Caco-2 (cell line): ENCODE measurements around the gene GPR26. TPM values are rescaled to one million over a fixed set of nuclear protein-coding genes. Genes with fewer than 3 reads are reported as not detected.

Experiments used
- BruUV-seq: library from RNA; stranded (reverse); fragments of 400-500 nt; replicated peaks from 2 replicates; lab custom pipeline; 2021; lab: Mats Ljungman, UMichigan
- CTCF ChIA-PET: fragments of 300-600 bp; sonication (Branson Sonifier 250); formaldehyde crosslinking; loops from one replicate; lab custom pipeline; 2022; ENCODE audit warnings: antibody characterized with exemption; lab: Charles Lee
- POLR2A ChIA-PET: fragments of 300-600 bp; sonication (Branson Sonifier 250); formaldehyde crosslinking; loops from one replicate; lab custom pipeline; 2022; ENCODE audit warnings: antibody characterized with exemption; lab: Charles Lee
- DNase-seq, 2 experiments: peaks; one replicate each; pipeline versions ENCODE4 v3.0.0 to v3.0.0-alpha.2; 2020 to 2022
- H3K27me3 ChIP-seq: replicated peaks from 2 replicates; pipeline ENCODE4 v1.6.0; 2011; ENCODE audit warnings: low read length; ENCODE audit not compliant: control insufficient read depth, insufficient read depth
- H3K36me3 ChIP-seq: 2 replicates; pipeline ENCODE4 v1.5.1; 2011; ENCODE audit warnings: low read length; ENCODE audit not compliant: control insufficient read depth, insufficient read depth
- H3K4me1 ChIP-seq: fragments of 250-450 bp; sonication (Bioruptor Pico); 2 replicates; pipeline ENCODE4 v1.5.1; 2020; ENCODE audit warnings: mild to moderate bottlenecking
- H3K4me3 ChIP-seq: 2 replicates; pipeline ENCODE4 v1.5.1; 2011; ENCODE audit warnings: low read depth, mild to moderate bottlenecking, control low read depth, low read length
- H3K9me3 ChIP-seq: fragments of 250-450 bp; sonication (Bioruptor Pico); 2 replicates; pipeline ENCODE4 v1.5.1; 2020; ENCODE audit warnings: mild to moderate bottlenecking, moderate library complexity
- H3K27ac Mint-ChIP-seq: one replicate; pipeline ENCODE4 v1.8.0; 2022; ENCODE audit warnings: mixed read lengths; ENCODE audit not compliant: unreplicated experiment
- H3K27me3 Mint-ChIP-seq: one replicate; pipeline ENCODE4 v1.8.0; 2022; ENCODE audit warnings: mixed read lengths; ENCODE audit not compliant: insufficient read depth, unreplicated experiment
- H3K36me3 Mint-ChIP-seq: one replicate; pipeline ENCODE4 v1.8.0; 2022; ENCODE audit warnings: mild to moderate bottlenecking, mixed read lengths; ENCODE audit not compliant: insufficient read depth, unreplicated experiment
- H3K4me1 Mint-ChIP-seq: one replicate; pipeline ENCODE4 v1.8.0; 2022; ENCODE audit warnings: low read depth, mixed read lengths; ENCODE audit not compliant: unreplicated experiment
- H3K4me3 Mint-ChIP-seq: one replicate; pipeline ENCODE4 v1.8.0; 2022; ENCODE audit warnings: mild to moderate bottlenecking, moderate library complexity, mixed read lengths; ENCODE audit not compliant: unreplicated experiment
- H3K9me3 Mint-ChIP-seq: one replicate; pipeline ENCODE4 v1.8.0; 2022; ENCODE audit warnings: mixed read lengths; ENCODE audit not compliant: unreplicated experiment
- CTCF ChIP-seq, 2 experiments: fragments of 200-600 bp in 1 of 2; IDR thresholded peaks; 1 replicate in 1 of 2; 2 replicates in 1 of 2; pipeline versions ENCODE4 v1.5.1 to v1.8.0; 2011 to 2022; ENCODE audit warnings: antibody characterized with exemption in 1 of 2, control low read depth in 1 of 2, inconsistent platforms in 1 of 2, low read depth in 1 of 2, low read length in 1 of 2, mild to moderate bottlenecking in 1 of 2, moderate library complexity in 1 of 2; ENCODE audit not compliant: insufficient read depth in 1 of 2, severe bottlenecking in 1 of 2, unreplicated experiment in 1 of 2
- intact Hi-C: fragments of 100-400 bp; cut with micrococcal nuclease; formaldehyde crosslinking; loops from one replicate; pipeline ENCODE4 v1.10.0; 2022; ENCODE audit not compliant: unreplicated experiment
- total RNA-seq: library from RNA; stranded (reverse); gene quantifications from 2 replicates; pipeline ENCODE4 v1.2.3, GENCODE V29; 2022

The GPR26 gene
- total RNA-seq, 1 experiment from 2014 or later = not detected

GRCh38 chr10:123682477-123682876, 16.3 kb downstream of the GPR26 start:
- Histone ChIP-seq H3K4me1 (no peaks in the 10 kb centered on the region), H3K4me3 (no peak overlapping the region), H3K9me3 (no peaks in the 10 kb centered on the region), H3K27me3 (no peaks in the 10 kb centered on the region), H3K36me3 (no peaks in the 10 kb centered on the region)
- ChIA-PET CTCF (no interaction called here), POLR2A (no interaction called here)
- intact Hi-C loops = no loop called here
- no TSS peak for BruUV-seq
- DNase-seq = no peak
- no peaks in the 10 kb centered on the region for H3K36me3 Mint-ChIP-seq
- H3K9me3 Mint-ChIP-seq = no peaks in the 10 kb centered on the region
- H3K27me3 Mint-ChIP-seq = peaks cover 12% of the 10 kb centered on the region
- no peaks in the 10 kb centered on the region for H3K4me1 Mint-ChIP-seq
- no peak overlapping the region for H3K4me3 Mint-ChIP-seq
- no peak overlapping the region for H3K27ac Mint-ChIP-seq
- no peak for TF ChIP-seq CTCF (IDR thresholded peaks at IDR 0.05; ENCODE audit: insufficient read depth in 1 of 2, low read depth in 1 of 2, low read length in 1 of 2, severe bottlenecking in 1 of 2, unreplicated experiment in 1 of 2)

GRCh38 chr10:123683459-123683858, 17.3 kb downstream of the GPR26 start:
- H3K4me3 Mint-ChIP-seq = no peak overlapping the region
- peaks cover 9% of the 10 kb centered on the region for H3K27me3 Mint-ChIP-seq
- POLR2A ChIA-PET = no interaction called here

GRCh38 chr10:123683865-123684264, 17.7 kb downstream of the GPR26 start:
- Histone ChIP-seq H3K4me3 (no peak overlapping the region), H3K27me3 (no peaks in the 10 kb centered on the region), H3K4me1 (no peaks in the 10 kb centered on the region), H3K36me3 (no peaks in the 10 kb centered on the region), H3K9me3 (no peaks in the 10 kb centered on the region)
- H3K27ac Mint-ChIP-seq = no peak overlapping the region
- no peak overlapping the region for H3K4me3 Mint-ChIP-seq
- H3K27me3 Mint-ChIP-seq = peaks cover 5% of the 10 kb centered on the region
- BruUV-seq = no TSS peak
- intact Hi-C loops = no loop called here
- POLR2A ChIA-PET = no interaction called here
- H3K9me3 Mint-ChIP-seq = no peaks in the 10 kb centered on the region
- TF ChIP-seq CTCF (IDR thresholded peaks at IDR 0.05; ENCODE audit: insufficient read depth in 1 of 2, low read depth in 1 of 2, low read length in 1 of 2, severe bottlenecking in 1 of 2, unreplicated experiment in 1 of 2) = no peak
- CTCF ChIA-PET = no interaction called here
- H3K36me3 Mint-ChIP-seq = no peaks in the 10 kb centered on the region
- no peaks in the 10 kb centered on the region for H3K4me1 Mint-ChIP-seq
- DNase-seq = no peak

More at GRCh38 chr10:123683459-123683858, 17.3 kb downstream of the GPR26 start:
- intact Hi-C loops = no loop called here
- H3K4me1 ChIP-seq = no peaks in the 10 kb centered on the region
- Mint-ChIP-seq H3K36me3 (no peaks in the 10 kb centered on the region), H3K4me1 (no peaks in the 10 kb centered on the region), H3K27ac (no peak overlapping the region), H3K9me3 (no peaks in the 10 kb centered on the region)
- no peaks in the 10 kb centered on the region for H3K27me3 ChIP-seq
- TF ChIP-seq CTCF (IDR thresholded peaks at IDR 0.05; ENCODE audit: insufficient read depth in 1 of 2, low read depth in 1 of 2, low read length in 1 of 2, severe bottlenecking in 1 of 2, unreplicated experiment in 1 of 2) = no peak
- DNase-seq = no peak
- no peaks in the 10 kb centered on the region for H3K36me3 ChIP-seq
- no peak overlapping the region for H3K4me3 ChIP-seq
- no peaks in the 10 kb centered on the region for H3K9me3 ChIP-seq
- CTCF ChIA-PET = no interaction called here
- BruUV-seq = no TSS peak
